Neural crest cell (in vitro differentiated cells): ENCODE measurements around the gene BCL7C. TPM values are rescaled to one million over a fixed set of nuclear protein-coding genes. Genes with fewer than 3 reads are reported as not detected.

Source experiments
- DNase-seq: peaks from one replicate; pipeline ENCODE4 v3.0.0; 2021; ENCODE audit warnings: low read depth, mixed read lengths, low spot score
- H3K27ac Mint-ChIP-seq: one replicate; pipeline ENCODE4 v1.8.0; 2021; ENCODE audit warnings: mild to moderate bottlenecking, mixed read lengths; ENCODE audit not compliant: unreplicated experiment
- H3K27me3 Mint-ChIP-seq: 2 replicates; pipeline ENCODE4 v1.8.0; 2021; ENCODE audit warnings: low read depth, mild to moderate bottlenecking, mixed read lengths
- H3K36me3 Mint-ChIP-seq: 2 replicates; pipeline ENCODE4 v1.8.0; 2021; ENCODE audit warnings: low read depth, mild to moderate bottlenecking, mixed read lengths
- H3K4me1 Mint-ChIP-seq: 2 replicates; pipeline ENCODE4 v1.8.0; 2021; ENCODE audit warnings: mixed read lengths
- H3K4me3 Mint-ChIP-seq: one replicate; pipeline ENCODE4 v1.8.0; 2021; ENCODE audit warnings: mild to moderate bottlenecking, mixed read lengths
- H3K9me3 Mint-ChIP-seq: 2 replicates; pipeline ENCODE4 v1.8.0; 2021; ENCODE audit warnings: mixed read lengths
- CTCF ChIP-seq: fragments of 200-600 bp; sonication (generic); conservative IDR thresholded peaks from 2 replicates; pipeline ENCODE4 v1.5.0; 2021; ENCODE audit warnings: antibody characterized with exemption, mild to moderate bottlenecking
- total RNA-seq: library from RNA; stranded (reverse); gene quantifications from 2 replicates; pipeline ENCODE4 v1.2.1, GENCODE V29; 2021

Gene BCL7C
- total RNA-seq, 1 donor from 2014 or later, result 38.4 TPM

GRCh38 chr16:30927789-30928378, 34.0 kb upstream of the BCL7C start:
- Mint-ChIP-seq H3K4me1 (peaks cover 17% of the 10 kb centered on the region), H3K9me3 (no peaks in the 10 kb centered on the region), H3K36me3 (no peaks in the 10 kb centered on the region), H3K27ac (no peak overlapping the region), H3K27me3 (no peaks in the 10 kb centered on the region), H3K4me3 (peak overlapping the region; percentile 84)
- no peak for TF ChIP-seq CTCF
- no peak for DNase-seq

GRCh38 chr16:30926937-30927788, 33.3 kb upstream of the BCL7C start:
- peak overlapping the region; percentile 12 for H3K27ac Mint-ChIP-seq
- no peaks in the 10 kb centered on the region for H3K9me3 Mint-ChIP-seq
- no peaks in the 10 kb centered on the region for H3K36me3 Mint-ChIP-seq
- TF ChIP-seq CTCF, result no peak
- DNase-seq, result no peak
- peaks cover 20% of the 10 kb centered on the region for H3K4me1 Mint-ChIP-seq
- no peaks in the 10 kb centered on the region for H3K27me3 Mint-ChIP-seq
- H3K4me3 Mint-ChIP-seq, result peak overlapping the region; percentile 78

GRCh38 chr16:30925995-30926811, 32.3 kb upstream of the BCL7C start:
- DNase-seq, result no peak
- Mint-ChIP-seq H3K27ac (no peak overlapping the region), H3K4me1 (peaks cover 29% of the 10 kb centered on the region)

GRCh38 chr16:30925632-30925987, 31.7 kb upstream of the BCL7C start:
- no peak for DNase-seq
- no peaks in the 10 kb centered on the region for H3K36me3 Mint-ChIP-seq
- H3K4me1 Mint-ChIP-seq, result peaks cover 33% of the 10 kb centered on the region
- TF ChIP-seq CTCF, result no peak
- no peaks in the 10 kb centered on the region for H3K27me3 Mint-ChIP-seq
- no peaks in the 10 kb centered on the region for H3K9me3 Mint-ChIP-seq
- H3K27ac Mint-ChIP-seq, result no peak overlapping the region
- peak overlapping the region; percentile 86 for H3K4me3 Mint-ChIP-seq

More at GRCh38 chr16:30925995-30926811, 32.3 kb upstream of the BCL7C start:
- no peak for TF ChIP-seq CTCF
- Mint-ChIP-seq H3K9me3 (no peaks in the 10 kb centered on the region), H3K36me3 (no peaks in the 10 kb centered on the region), H3K27me3 (no peaks in the 10 kb centered on the region), H3K4me3 (peak overlapping the region; percentile 86)

- Mint-ChIP-seq H3K9me3 (no peaks in the 10 kb centered on the region), H3K27me3 (no peaks in the 10 kb centered on the region), H3K27ac (peak overlapping the region; percentile 43), H3K4me3 (peak overlapping the region; percentile 91), H3K36me3 (no peaks in the 10 kb centered on the region), H3K4me1 (peaks cover 33% of the 10 kb centered on the region)
- DNase-seq, result no peak
- TF ChIP-seq CTCF, result no peak
Measured at GRCh38 chr16:30924913-30925631, 31.2 kb upstream of the BCL7C start.
